Mononuclear cell (primary cell): Measurements from ENCODE around the gene OR2M3. TPM values are rescaled to one million over a fixed set of nuclear protein-coding genes. Genes with fewer than 3 reads are reported as not detected.
"Not testable (repeated sequence)": the region's sequence is repeated elsewhere in the genome, so short reads cannot be mapped to it uniquely, and the experiment has no call there.

ENCODE experiments used
- H3K27me3 ChIP-seq: 2 replicates; pipeline ENCODE4 v1.6.0; 2011; ENCODE audit warnings: low read length, control low read depth; ENCODE audit not compliant: insufficient read depth
- H3K4me1 ChIP-seq: 2 replicates; pipeline ENCODE4 v1.5.1; 2011; ENCODE audit warnings: mild to moderate bottlenecking, low read length, control low read depth; ENCODE audit not compliant: insufficient read depth
- H3K4me3 ChIP-seq: 2 replicates; pipeline ENCODE4 v1.5.1; 2011; ENCODE audit warnings: mild to moderate bottlenecking, low read length, moderate library complexity
- H3K9me3 ChIP-seq: 2 replicates; pipeline ENCODE4 v1.5.1; 2011; ENCODE audit warnings: low read depth, mild to moderate bottlenecking, control low read depth, low read length
- total RNA-seq: library from RNA; depleted of rRNA; stranded (reverse); fragments of >200 nt; gene quantifications from one replicate; pipeline ENCODE4 v1.2.3, GENCODE V29; 2012

Gene OR2M3
- total RNA-seq, 1 donor = not detected

- Histone ChIP-seq H3K9me3 (no peaks in the 10 kb centered on the region), H3K4me3 (no peak overlapping the region), H3K27me3 (no peaks in the 10 kb centered on the region), H3K4me1 (peaks cover 4% of the 10 kb centered on the region)
Observed at GRCh38 chr1:248239478-248239877, 42.4 kb downstream of the OR2M3 start.

- Histone ChIP-seq H3K9me3 (no peaks in the 10 kb centered on the region), H3K27me3 (no peaks in the 10 kb centered on the region), H3K4me3 (no peak overlapping the region), H3K4me1 (peaks cover 14% of the 10 kb centered on the region)
Observed at GRCh38 chr1:248243204-248243603, 46.1 kb downstream of the OR2M3 start.

DNA sequence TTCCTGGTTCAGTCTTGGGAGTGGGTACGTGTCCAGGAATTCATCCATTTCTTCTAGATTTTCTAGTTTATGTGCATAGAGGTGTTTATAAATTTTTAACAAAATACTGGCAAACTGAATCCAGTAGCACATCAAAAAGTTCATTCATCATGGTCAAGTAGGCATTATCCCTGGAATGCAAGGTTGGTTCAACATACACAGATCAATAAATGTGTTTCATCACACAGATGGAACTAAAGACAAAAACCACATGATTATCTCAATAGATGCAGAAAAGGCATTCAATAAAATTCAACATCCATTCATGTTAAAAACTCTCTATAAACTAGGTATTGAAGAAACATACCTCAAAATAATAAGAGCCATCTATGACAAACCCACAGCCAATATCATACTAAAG, 62.2 kb downstream of the OR2M3 start:
- not testable (repeated sequence) for H3K9me3 ChIP-seq, H3K27me3 ChIP-seq, H3K4me3 ChIP-seq, H3K4me1 ChIP-seq

Other genes starting within 250 kb of the OR2M3 start
- gene OR2L8, start 248.4 kb upstream of the OR2M3 start, total RNA-seq = 0.31 TPM
- gene OR2AK2, start 232.0 kb upstream of the OR2M3 start, total RNA-seq = 0.10 TPM
- gene OR2L5, start 183.6 kb upstream of the OR2M3 start, total RNA-seq = not detected
- gene OR2L2, start 167.2 kb upstream of the OR2M3 start, total RNA-seq = under 0.01 TPM
- not detected for gene OR2L3, start 150.4 kb upstream of the OR2M3 start, total RNA-seq
- gene OR2L13, start 102.1 kb upstream of the OR2M3 start, total RNA-seq = 0.21 TPM
- gene OR2M5, start 52.1 kb upstream of the OR2M3 start, total RNA-seq = not detected
- 0.10 TPM for gene OR2M2, start 22.4 kb upstream of the OR2M3 start, total RNA-seq
- gene OR2M4, start 34.2 kb downstream of the OR2M3 start, total RNA-seq = not detected
- gene OR2T33, start 80.7 kb downstream of the OR2M3 start, total RNA-seq = not detected
- not detected for gene OR2T12, start 106.2 kb downstream of the OR2M3 start, total RNA-seq
- not detected for gene OR2M7, start 127.3 kb downstream of the OR2M3 start, total RNA-seq
- gene OR14C36, start 151.5 kb downstream of the OR2M3 start, total RNA-seq = not detected
- gene OR2T4, start 164.4 kb downstream of the OR2M3 start, total RNA-seq = not detected
- not detected for gene OR2T6, start 178.5 kb downstream of the OR2M3 start, total RNA-seq
- not detected for gene OR2T1, start 205.8 kb downstream of the OR2M3 start, total RNA-seq
- 0.42 TPM for gene OR2T2, start 248.4 kb downstream of the OR2M3 start, total RNA-seq